GM12864 (cell line): Measurements from ENCODE around the gene MSMP.

ENCODE experiments used
- DNase-seq: peaks from one replicate; pipeline ENCODE4 v3.0.0-alpha.2; 2011; ENCODE audit warnings: low read depth
- H3K4me3 ChIP-seq: 2 replicates; pipeline ENCODE4 v1.5.1; 2011; ENCODE audit warnings: mild to moderate bottlenecking, low read depth, low read length, control low read depth
- CTCF ChIP-seq: IDR thresholded peaks from 2 replicates; pipeline ENCODE4 v1.5.1; 2011; ENCODE audit warnings: low read depth, mild to moderate bottlenecking, moderate library complexity, low read length, control low read depth, inconsistent platforms; ENCODE audit errors: missing control alignments

Gene MSMP

GRCh38 chr9:35731415-35732184 is 22.5 kb downstream of the MSMP start:
- peak overlapping the region; percentile 71 for H3K4me3 ChIP-seq
- no peak for DNase-seq
- TF ChIP-seq CTCF, result no peak

- H3K4me3 ChIP-seq, result peak overlapping the region; percentile 71
- no peak for TF ChIP-seq CTCF
- no peak for DNase-seq
These were observed 23.6 kb downstream of the MSMP start for GRCh38 chr9:35730486-35730854.

- H3K4me3 ChIP-seq, result peak overlapping the region; percentile 71
- peak; percentile 78 for TF ChIP-seq CTCF
These were observed 24.2 kb downstream of the MSMP start for GRCh38 chr9:35729700-35730485.

GRCh38 chr9:35729101-35729500 is 25.0 kb downstream of the MSMP start:
- no peak for TF ChIP-seq CTCF
- DNase-seq, result no peak
- peak overlapping the region; percentile 71 for H3K4me3 ChIP-seq

More at GRCh38 chr9:35729700-35730485, 24.2 kb downstream of the MSMP start:
- no peak for DNase-seq

- no peak for DNase-seq
- no peak for TF ChIP-seq CTCF
- H3K4me3 ChIP-seq, result peak overlapping the region; percentile 57
These were observed 25.8 kb downstream of the MSMP start for GRCh38 chr9:35728041-35728971.

GRCh38 chr9:35727676-35728040 is 26.4 kb downstream of the MSMP start:
- no peak for TF ChIP-seq CTCF
- no peak for DNase-seq
- H3K4me3 ChIP-seq, result peak overlapping the region; percentile 57
